ENCODE results near the gene TCF4. TPM values are rescaled to one million over a fixed set of nuclear protein-coding genes. Genes with fewer than 3 reads are reported as not detected.

Gene TCF4
- total RNA-seq, 1 experiment from 2014 or later: 0.42 TPM

- no peak for ATAC-seq
- H3K4me1 ChIP-seq (ENCODE audit: control insufficient read depth in 1 of 2, insufficient read depth in 2 of 2, low read length in 2 of 2): no peaks in the 10 kb centered on the region
- RAD21 ChIA-PET (ENCODE audit: low non-redundant PET in 1 of 2, low total read pairs in 2 of 2, uncharacterized antibody in 2 of 2, unreplicated experiment in 2 of 2): no interaction called here
- intact Hi-C loops (cut with micrococcal nuclease): no loop called here
- H3K9me2 ChIP-seq (ENCODE audit: insufficient read depth): no peaks in the 10 kb centered on the region
- no peak overlapping the region for H3K4me3 ChIP-seq (replicated peaks in 1 of 2; ENCODE audit: low read depth in 1 of 2, low read length in 2 of 2)
- no peaks in the 10 kb centered on the region for H3K27me3 ChIP-seq (ENCODE audit: insufficient read depth, low read length)
- no TSS peak for BruUV-seq (replicated peaks)
- no peak overlapping the region for H2AFZ ChIP-seq (ENCODE audit: low read depth, low read length, poor library complexity, severe bottlenecking)
- no peaks in the 10 kb centered on the region for H3K36me3 ChIP-seq (ENCODE audit: control insufficient read depth in 1 of 2, insufficient read depth in 2 of 2, low read length in 2 of 2)
- no peak for DNase-seq (ENCODE audit: low read depth, low spot score)
- CTCF ChIA-PET: no interaction called here
- H3K9me3 ChIP-seq (ENCODE audit: control insufficient read depth in 1 of 2, insufficient read depth in 1 of 2, low read depth in 1 of 2, low read length in 2 of 2): no peaks in the 10 kb centered on the region; a peak in 2 of 4 replicates
- POLR2A ChIA-PET: no interaction called here
- no peak overlapping the region for H3K9ac ChIP-seq (ENCODE audit: low read length)
- no peaks in the 10 kb centered on the region for H4K20me1 ChIP-seq (ENCODE audit: insufficient read depth)
- H3K4me2 ChIP-seq (ENCODE audit: low read length): no peak overlapping the region
- H3K79me2 ChIP-seq (ENCODE audit: insufficient read depth, low read length): no peaks in the 10 kb centered on the region
- H3K27ac ChIP-seq (ENCODE audit: low read depth, low read length): no peak overlapping the region
- TF ChIP-seq EZH2phosphoT487 (IDR thresholded peaks at IDR 0.05; ENCODE audit: borderline replicate concordance) (no peak), SIN3A (IDR thresholded peaks at IDR 0.05; ENCODE audit: low read depth) (no peak), ELF1 (IDR thresholded peaks at IDR 0.05; ENCODE audit: borderline replicate concordance, low read depth) (no peak), POLR2A (IDR thresholded peaks at IDR 0.05; ENCODE audit: borderline replicate concordance, extremely low read depth, insufficient read depth, insufficient read length) (no peak), ZNF274 (IDR thresholded peaks at IDR 0.05; ENCODE audit: low read depth, low read length) (no peak)
Measured at GRCh38 chr18:55387139-55387984, 200.6 kb downstream of the TCF4 start.

- Histone ChIP-seq H3K27ac (ENCODE audit: low read depth, low read length) (no peak overlapping the region), H3K9me2 (ENCODE audit: insufficient read depth) (no peaks in the 10 kb centered on the region), H3K27me3 (ENCODE audit: insufficient read depth, low read length) (no peaks in the 10 kb centered on the region), H2AFZ (ENCODE audit: low read depth, low read length, poor library complexity, severe bottlenecking) (no peak overlapping the region), H3K4me1 (ENCODE audit: control insufficient read depth in 1 of 2, insufficient read depth in 2 of 2, low read length in 2 of 2) (no peaks in the 10 kb centered on the region), H3K79me2 (ENCODE audit: insufficient read depth, low read length) (no peaks in the 10 kb centered on the region), H3K9me3 (ENCODE audit: control insufficient read depth in 1 of 2, insufficient read depth in 1 of 2, low read depth in 1 of 2, low read length in 2 of 2) (peaks cover 0 to under 1% of the 10 kb centered on the region in 2 experiments; a peak in 2 of 4 replicates), H3K36me3 (ENCODE audit: control insufficient read depth in 1 of 2, insufficient read depth in 2 of 2, low read length in 2 of 2) (no peaks in the 10 kb centered on the region), H3K9ac (ENCODE audit: low read length) (no peak overlapping the region), H4K20me1 (ENCODE audit: insufficient read depth) (no peaks in the 10 kb centered on the region), H3K4me3 (replicated peaks in 1 of 2; ENCODE audit: low read depth in 1 of 2, low read length in 2 of 2) (no peak overlapping the region), H3K4me2 (ENCODE audit: low read length) (no peak overlapping the region)
- intact Hi-C loops (cut with micrococcal nuclease): no loop called here
- no peak for TF ChIP-seq RAD21 (IDR thresholded peaks at IDR 0.05; ENCODE audit: low read depth)
- TF ChIP-seq ATF3 (IDR thresholded peaks at IDR 0.05): no peak
- no peak for TF ChIP-seq SRF (IDR thresholded peaks at IDR 0.05; ENCODE audit: low read depth)
- no peak for TF ChIP-seq SP1 (IDR thresholded peaks at IDR 0.05; ENCODE audit: low read depth)
- ChIA-PET POLR2A (no interaction called here), CTCF (no interaction called here), RAD21 (ENCODE audit: low non-redundant PET in 1 of 2, low total read pairs in 2 of 2, uncharacterized antibody in 2 of 2, unreplicated experiment in 2 of 2) (no interaction called here)
- no peak for DNase-seq (ENCODE audit: low read depth, low spot score)
- ATAC-seq: no peak
- no TSS peak for BruUV-seq (replicated peaks)
Measured at GRCh38 chr18:55386545-55386944, 201.4 kb downstream of the TCF4 start.
